Esophagus muscularis mucosa (tissue), 4 donors: ENCODE data around the gene KANK4. TPM values are rescaled to one million over a fixed set of nuclear protein-coding genes. Genes with fewer than 3 reads are reported as not detected.

Experiments
- DNase-seq: peaks from one replicate; pipeline ENCODE4 v3.0.0-alpha.2; 2017; ENCODE audit errors: extremely low spot score
- H3K27ac ChIP-seq, 4 donors: fragments of 200-600 bp; sonication (generic); replicated peaks in 1 of 4; 1 replicate in 3 of 4; 2 replicates in 1 of 4; pipeline ENCODE4 v1.5.1; 2016 to 2019; ENCODE audit warnings: mild to moderate bottlenecking in 1 of 4
- H3K27me3 ChIP-seq, 4 donors: fragments of 200-600 bp; sonication (generic); one replicate each; pipeline versions ENCODE4 v1.5.1 to v1.6.0; 2016 to 2019
- H3K36me3 ChIP-seq, 4 donors: fragments of 200-600 bp; sonication (generic); one replicate each; pipeline ENCODE4 v1.5.1; 2016 to 2019
- H3K4me1 ChIP-seq, 4 donors: fragments of 200-600 bp; sonication (generic); one replicate each; pipeline ENCODE4 v1.5.1; 2016 to 2019
- H3K4me3 ChIP-seq, 4 donors: fragments of 200-600 bp; sonication (generic); 1 replicate in 2 of 4; 2 replicates in 2 of 4; pipeline ENCODE4 v1.5.1; 2016 to 2019; ENCODE audit warnings: mild to moderate bottlenecking in 4 of 4, moderate library complexity in 1 of 4
- H3K9me3 ChIP-seq, 4 donors: fragments of 200-600 bp; sonication (generic); 1 replicate in 3 of 4; 2 replicates in 1 of 4; pipeline ENCODE4 v1.5.1; 2016 to 2019
- CTCF ChIP-seq, 3 experiments: fragments of 200-600 bp in 2 of 3; fragments of 450-650 bp in 1 of 3; sonication (generic) in 2 of 3; IDR thresholded peaks; one replicate each; pipeline ENCODE4 v1.5.1; 2017 to 2019; ENCODE audit warnings: antibody characterized with exemption in 3 of 3, mild to moderate bottlenecking in 2 of 3, moderate library complexity in 1 of 3
- EP300 ChIP-seq: sonication (generic); formaldehyde crosslinking; IDR thresholded peaks from one replicate; pipeline ENCODE4 v1.6.1; 2017; ENCODE audit warnings: antibody characterized with exemption
- POLR2A ChIP-seq: fragments of 450-650 bp; IDR thresholded peaks from one replicate; pipeline ENCODE4 v1.6.1; 2017; ENCODE audit warnings: antibody characterized with exemption, moderate library complexity, mild to moderate bottlenecking, low read depth
- POLR2AphosphoS5 ChIP-seq, 2 donors: sonication (generic); formaldehyde crosslinking; IDR thresholded peaks; one replicate each; pipeline ENCODE4 v1.6.1; 2017; ENCODE audit warnings: antibody characterized with exemption in 2 of 2
- WGBS: methylation state at CpG from one replicate; pipeline ENCODE4 v1.1.5; 2018; 5-methylcytosine and 5-hydroxymethylcytosine counted together
- intact Hi-C: fragments of 100-400 bp; cut with DNase I; formaldehyde crosslinking; loops from one replicate; pipeline ENCODE4 v1.15.1; 2023
- total RNA-seq, 4 donors: library from RNA; depleted of rRNA; stranded (reverse); fragments of >200 nt; gene quantifications; one replicate each; pipeline versions ENCODE4 v1.1.0 to v1.2.1, GENCODE V29; 2016

Gene KANK4
- total RNA-seq, 4 donors from 2014 or later = 0.42 to 1.4 (median 0.84) TPM

- intact Hi-C loops = no loop called here
- Histone ChIP-seq H3K36me3 (no peaks in the 10 kb centered on the region), H3K27ac (no peak overlapping the region), H3K4me1 (no peaks in the 10 kb centered on the region), H3K4me3 (no peak overlapping the region), H3K9me3 (peaks cover 0 to 5% (median 2%) of the 10 kb centered on the region in 4 donors), H3K27me3 (no peaks in the 10 kb centered on the region)
- DNase-seq = no peak
- 57% methylated on average over 11 of the region's 11 CpGs for WGBS
- TF ChIP-seq CTCF (IDR thresholded peaks at IDR 0.05) = no peak
- TF ChIP-seq EP300 = no peak
- TF ChIP-seq POLR2A = no peak
- no peak for TF ChIP-seq POLR2AphosphoS5 (IDR thresholded peaks at IDR 0.05)
Observed at GRCh38 chr1:62362061-62362917, 43.1 kb upstream of the KANK4 start.

GRCh38 chr1:62361431-62361830 lies 42.2 kb upstream of the KANK4 start:
- H3K27me3 ChIP-seq = no peaks in the 10 kb centered on the region
- H3K4me1 ChIP-seq = no peaks in the 10 kb centered on the region
- intact Hi-C loops = no loop called here
- DNase-seq = no peak
- H3K36me3 ChIP-seq = no peaks in the 10 kb centered on the region
- 100% methylated on average over 3 of the region's 4 CpGs for WGBS
- H3K4me3 ChIP-seq = no peak overlapping the region
- H3K9me3 ChIP-seq = no peaks in the 10 kb centered on the region
- TF ChIP-seq POLR2A (no peak), EP300 (no peak), CTCF (IDR thresholded peaks at IDR 0.05) (no peak), POLR2AphosphoS5 (IDR thresholded peaks at IDR 0.05) (no peak)
- no peak overlapping the region for H3K27ac ChIP-seq

- Histone ChIP-seq H3K4me3 (no peak overlapping the region), H3K36me3 (no peaks in the 10 kb centered on the region), H3K27me3 (no peaks in the 10 kb centered on the region), H3K27ac (no peak overlapping the region), H3K4me1 (no peaks in the 10 kb centered on the region), H3K9me3 (no peaks in the 10 kb centered on the region)
- TF ChIP-seq CTCF (IDR thresholded peaks at IDR 0.05) (no peak), POLR2AphosphoS5 (IDR thresholded peaks at IDR 0.05) (no peak), EP300 (no peak), POLR2A (no peak)
- 86% methylated on average over 11 of the region's 11 CpGs for WGBS
- intact Hi-C loops = no loop called here
- no peak for DNase-seq
Observed at GRCh38 chr1:62358665-62359373, 39.6 kb upstream of the KANK4 start.

GRCh38 chr1:62357916-62358315 lies 38.7 kb upstream of the KANK4 start:
- 95% methylated on average over 6 of the region's 6 CpGs for WGBS
- no peaks in the 10 kb centered on the region for H3K4me1 ChIP-seq
- TF ChIP-seq POLR2A (no peak), CTCF (IDR thresholded peaks at IDR 0.05) (no peak), POLR2AphosphoS5 (IDR thresholded peaks at IDR 0.05) (no peak), EP300 (no peak)

More at GRCh38 chr1:62357916-62358315, 38.7 kb upstream of the KANK4 start:
- intact Hi-C loops = no loop called here
- Histone ChIP-seq H3K9me3 (no peaks in the 10 kb centered on the region), H3K4me3 (no peak overlapping the region), H3K36me3 (no peaks in the 10 kb centered on the region), H3K27me3 (no peaks in the 10 kb centered on the region), H3K27ac (no peak overlapping the region)
- no peak for DNase-seq
